Measurements from ENCODE around the gene PAPPA2.

- no peak for TF ChIP-seq CTCF (IDR thresholded peaks at IDR 0.05; ENCODE audit: low read length)
- TF ChIP-seq EZH2 (IDR thresholded peaks at IDR 0.05; ENCODE audit: borderline replicate concordance, low read length), result no peak
Observed at GRCh38 chr1:176560681-176561080, 97.7 kb downstream of the PAPPA2 start.
